ENCODE data around the gene SCNM1.

Gene SCNM1

GRCh38 chr1:151158751-151159251 is 7.1 kb upstream of the SCNM1 start:
- ChIA-PET POLR2A (interaction anchor here (1.2 kb wide), 1 partner anchor 59 kb away, joined by 3 read pairs; no protein-coding TSS in a partner anchor), CTCF (interaction anchor here (0.6 to 6.4 kb wide), 3 partner anchors 60 to 705 kb away, joined by 3 to 124 read pairs (median 6); partner anchors contain the start of gene MLLT11)
- H3K4me1 ChIP-seq (ENCODE audit: control insufficient read depth, insufficient read depth, low read length): no peaks in the 10 kb centered on the region
- TF ChIP-seq ZNF600 (tag by site-specific recombination; IDR thresholded peaks at IDR 0.05): 0 out of 2 replicates have a peak, but pooled peaks have one; percentile 23
- no peak for TF ChIP-seq PRDM2 (tag by site-specific recombination; IDR thresholded peaks at IDR 0.05; ENCODE audit: borderline replicate concordance)
- H3K27ac ChIP-seq (ENCODE audit: extremely low read depth, low read depth, low read length): no peak overlapping the region
- no peak overlapping the region for H3K4me3 ChIP-seq (ENCODE audit: low read depth, low read length)
- H3K9me3 ChIP-seq (ENCODE audit: control insufficient read depth, insufficient read depth, low read depth, low read length): no peaks in the 10 kb centered on the region
- H3K36me3 ChIP-seq (ENCODE audit: control insufficient read depth in 2 of 2, insufficient read depth in 1 of 2, low read length in 2 of 2): peaks cover 12 to 61% of the 10 kb centered on the region in 2 experiments

- no peaks in the 10 kb centered on the region for H3K4me1 ChIP-seq (ENCODE audit: control insufficient read depth, insufficient read depth, low read length)
- no peak overlapping the region for H3K4me3 ChIP-seq (ENCODE audit: low read depth, low read length)
- POLR2A ChIA-PET: interaction anchor here (1.2 kb wide), 1 partner anchor 60 kb away, joined by 3 read pairs; no protein-coding TSS in a partner anchor
- H3K9me3 ChIP-seq (ENCODE audit: control insufficient read depth, insufficient read depth, low read depth, low read length): no peaks in the 10 kb centered on the region
- CTCF ChIA-PET: interaction anchor here (0.6 to 6.4 kb wide), 3 partner anchors 60 to 704 kb away, joined by 3 to 124 read pairs (median 6); partner anchors contain the start of gene MLLT11
- TF ChIP-seq HOXD13 (CRISPR knock-in tag; IDR thresholded peaks at IDR 0.05; ENCODE audit: borderline replicate concordance) (no peak), ZNF785 (tag by site-specific recombination; IDR thresholded peaks at IDR 0.05) (no peak), KLF7 (tag by site-specific recombination; IDR thresholded peaks at IDR 0.05; ENCODE audit: borderline replicate concordance) (no peak), ZNF175 (tag by site-specific recombination; IDR thresholded peaks at IDR 0.05) (no peak), ZNF664 (tag by site-specific recombination; IDR thresholded peaks at IDR 0.05) (no peak), ZNF114 (tag by site-specific recombination; IDR thresholded peaks at IDR 0.05) (no peak), ZNF645 (tag by site-specific recombination; IDR thresholded peaks at IDR 0.05) (no peak), ZNF623 (tag by site-specific recombination; IDR thresholded peaks at IDR 0.05) (no peak), PBX3 (CRISPR knock-in tag; IDR thresholded peaks at IDR 0.05) (no peak), ZBTB26 (tag by site-specific recombination; optimal IDR thresholded peaks at IDR 0.05) (no peak), ZNF239 (tag by site-specific recombination; IDR thresholded peaks at IDR 0.05) (no peak), SCRT1 (tag by site-specific recombination; IDR thresholded peaks at IDR 0.05; ENCODE audit: borderline replicate concordance) (no peak), BCL11B (tag by site-specific recombination; IDR thresholded peaks at IDR 0.05; ENCODE audit: low read depth) (no peak), HOXC10 (CRISPR knock-in tag; IDR thresholded peaks at IDR 0.05) (no peak), ZNF548 (tag by site-specific recombination; IDR thresholded peaks at IDR 0.05) (no peak), ZNF214 (tag by site-specific recombination; IDR thresholded peaks at IDR 0.05; ENCODE audit: borderline replicate concordance) (no peak), HOXA7 (CRISPR knock-in tag; IDR thresholded peaks at IDR 0.05; ENCODE audit: borderline replicate concordance) (no peak)
- no peak overlapping the region for H3K27ac ChIP-seq (ENCODE audit: extremely low read depth, low read depth, low read length)
- H3K36me3 ChIP-seq (ENCODE audit: control insufficient read depth in 2 of 2, insufficient read depth in 1 of 2, low read length in 2 of 2): peaks cover 12 to 61% of the 10 kb centered on the region in 2 experiments
These were observed 6.6 kb upstream of the SCNM1 start for GRCh38 chr1:151159373-151159772.

All from HEK293 (cell line).